Mesenchymal stem cell (in vitro differentiated cells and primary cell): ENCODE measurements around the gene RAB40C.
A peak's percentile ranks its signal among the peaks of the same experiment; 100 is the strongest.

Source experiments
- DNase-seq: peaks from one replicate; pipeline ENCODE4 v3.0.0-alpha.2; 2013
- H2AFZ ChIP-seq: one replicate; pipeline ENCODE4 v1.6.1; 2013; ENCODE audit warnings: low read depth, mild to moderate bottlenecking, control low read depth, inconsistent platforms, low read length, moderate library complexity
- H2AK5ac ChIP-seq: 2 replicates; pipeline ENCODE4 v1.6.1; 2013; ENCODE audit warnings: low read length, moderate library complexity, mild to moderate bottlenecking, inconsistent platforms; ENCODE audit not compliant: severe bottlenecking
- H2BK120ac ChIP-seq: one replicate; pipeline ENCODE4 v1.6.1; 2013; ENCODE audit warnings: low read depth, mild to moderate bottlenecking, inconsistent platforms, low read length, moderate library complexity
- H2BK12ac ChIP-seq, 2 experiments: one replicate each; pipeline ENCODE4 v1.6.1; 2013; ENCODE audit warnings: inconsistent platforms in 2 of 2, low read length in 2 of 2, mild to moderate bottlenecking in 2 of 2, moderate library complexity in 2 of 2, control low read depth in 1 of 2
- H2BK15ac ChIP-seq: one replicate; pipeline ENCODE4 v1.6.1; 2013; ENCODE audit warnings: mild to moderate bottlenecking, low read depth, inconsistent platforms; ENCODE audit not compliant: poor library complexity, severe bottlenecking
- H2BK5ac ChIP-seq: 2 replicates; pipeline ENCODE4 v1.6.1; 2013; ENCODE audit warnings: low read depth, mild to moderate bottlenecking, low read length, control low read depth, inconsistent platforms; ENCODE audit not compliant: poor library complexity, severe bottlenecking
- H3K14ac ChIP-seq, 2 experiments: one replicate each; pipeline ENCODE4 v1.6.1; 2013; ENCODE audit warnings: inconsistent platforms in 2 of 2, low read length in 2 of 2, control low read depth in 1 of 2, mild to moderate bottlenecking in 1 of 2, moderate library complexity in 1 of 2
- H3K18ac ChIP-seq, 2 experiments: one replicate each; pipeline ENCODE4 v1.6.1; 2013; ENCODE audit warnings: inconsistent platforms in 2 of 2, low read length in 2 of 2, control low read depth in 1 of 2, low read depth in 1 of 2, mild to moderate bottlenecking in 1 of 2
- H3K23ac ChIP-seq, 2 experiments: one replicate each; pipeline ENCODE4 v1.6.1; 2013; ENCODE audit warnings: inconsistent platforms in 2 of 2, low read length in 2 of 2, mild to moderate bottlenecking in 2 of 2, moderate library complexity in 2 of 2, control low read depth in 1 of 2
- H3K27ac ChIP-seq: 2 replicates; pipeline ENCODE4 v1.5.1; 2013; ENCODE audit warnings: mild to moderate bottlenecking, moderate library complexity, low read length, control low read depth, inconsistent platforms; ENCODE audit not compliant: poor library complexity, severe bottlenecking
- H3K27me3 ChIP-seq, 2 experiments: 2 replicates each; pipeline versions ENCODE4 v1.6.1 to v1.7.0; 2013; ENCODE audit warnings: low read length in 2 of 2, mild to moderate bottlenecking in 2 of 2, moderate library complexity in 2 of 2, control low read depth in 1 of 2, inconsistent platforms in 1 of 2; ENCODE audit not compliant: control insufficient read depth in 1 of 2, insufficient read depth in 1 of 2
- H3K36me3 ChIP-seq, 2 experiments: 2 replicates each; pipeline versions ENCODE4 v1.6.1 to v1.7.0; 2013; ENCODE audit warnings: low read length in 2 of 2, control low read depth in 1 of 2, inconsistent platforms in 1 of 2, low read depth in 1 of 2, mild to moderate bottlenecking in 1 of 2; ENCODE audit not compliant: insufficient read depth in 2 of 2, control insufficient read depth in 1 of 2
- H3K4ac ChIP-seq, 2 experiments: one replicate each; pipeline ENCODE4 v1.6.1; 2013; ENCODE audit warnings: inconsistent platforms in 2 of 2, low read length in 2 of 2, mild to moderate bottlenecking in 2 of 2, moderate library complexity in 2 of 2, control low read depth in 1 of 2, low read depth in 1 of 2
- H3K4me1 ChIP-seq: 2 replicates; pipeline ENCODE4 v1.6.1; 2013; ENCODE audit warnings: low read depth, low read length, control low read depth; ENCODE audit not compliant: control insufficient read depth, insufficient read depth
- H3K4me2 ChIP-seq: 2 replicates; pipeline ENCODE4 v1.6.1; 2013; ENCODE audit warnings: low read length, mild to moderate bottlenecking, inconsistent platforms; ENCODE audit not compliant: poor library complexity, severe bottlenecking
- H3K4me3 ChIP-seq, 2 experiments: 2 replicates each; pipeline versions ENCODE4 v1.5.1 to v1.7.0; 2013; ENCODE audit warnings: low read length in 2 of 2, mild to moderate bottlenecking in 2 of 2, control low read depth in 1 of 2, low read depth in 1 of 2; ENCODE audit not compliant: insufficient read depth in 1 of 2
- H3K79me1 ChIP-seq: replicated peaks from 2 replicates; pipeline ENCODE4 v1.6.1; 2013; ENCODE audit warnings: mild to moderate bottlenecking, control low read depth, low read length, inconsistent platforms; ENCODE audit not compliant: poor library complexity, severe bottlenecking
- H3K9ac ChIP-seq: 2 replicates; pipeline ENCODE4 v1.7.0; 2013; ENCODE audit warnings: mild to moderate bottlenecking, low read length, moderate library complexity
- H3K9me3 ChIP-seq: 2 replicates; pipeline ENCODE4 v1.7.0; 2013; ENCODE audit warnings: mild to moderate bottlenecking, low read length; ENCODE audit not compliant: control insufficient read depth
- H4K8ac ChIP-seq: one replicate; pipeline ENCODE4 v1.6.1; 2013; ENCODE audit warnings: inconsistent platforms, mild to moderate bottlenecking, low read length, moderate library complexity
- H4K91ac ChIP-seq: one replicate; pipeline ENCODE4 v1.6.1; 2013; ENCODE audit warnings: mild to moderate bottlenecking, low read length, inconsistent platforms
- WGBS: methylation state at CpG from one replicate; pipeline ENCODE4 v1.1.7; 2013; ENCODE audit warnings: mixed read lengths; 5-methylcytosine and 5-hydroxymethylcytosine counted together

Gene RAB40C

DNA sequence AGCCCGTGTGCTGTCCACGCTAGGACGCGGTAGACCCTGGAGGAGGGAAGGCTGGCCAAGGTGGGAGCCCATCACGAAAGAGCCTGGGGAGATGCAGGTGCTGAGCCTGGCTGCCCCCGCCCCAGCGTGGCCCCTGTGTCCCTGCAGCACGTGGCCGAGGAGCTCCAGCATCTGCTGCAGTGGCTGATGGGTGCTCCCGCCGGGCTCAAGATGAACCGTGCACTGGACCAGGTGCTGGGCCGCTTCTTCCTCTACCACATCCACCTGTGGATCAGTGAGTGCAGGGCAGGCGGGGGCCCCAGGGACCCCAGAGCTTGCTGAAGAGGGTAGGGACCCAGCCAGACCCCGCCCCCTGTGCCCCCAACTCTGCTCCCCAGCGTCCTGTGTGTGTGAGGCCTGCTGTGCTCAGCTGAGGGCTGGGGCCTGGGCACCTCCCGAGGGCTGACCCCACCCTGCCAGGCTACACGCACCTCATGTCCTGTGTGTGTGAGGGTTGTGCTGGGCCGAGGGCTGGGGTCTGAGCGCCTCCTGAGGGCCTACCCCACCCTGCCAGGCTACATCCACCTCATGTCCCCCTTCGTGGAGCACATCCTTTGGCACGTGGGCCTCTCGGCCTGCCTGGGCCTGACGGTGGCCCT lies 11.5 kb upstream of the RAB40C start:
- peak overlapping the region in 1 of 2 experiments; percentile 68 for H3K14ac ChIP-seq
- no peak overlapping the region for H3K4me3 ChIP-seq
- H3K23ac ChIP-seq: no peak overlapping the region
- peak overlapping the region in 1 of 2 experiments; percentile 18 for H3K18ac ChIP-seq
- H3K9me3 ChIP-seq: no peaks in the 10 kb centered on the region
- no peak overlapping the region for H3K9ac ChIP-seq
- H3K79me1 ChIP-seq: peaks cover 30% of the 10 kb centered on the region
- no peak overlapping the region for H2BK120ac ChIP-seq
- no peak overlapping the region for H2BK5ac ChIP-seq
- DNase-seq: no peak
- no peak overlapping the region for H3K4ac ChIP-seq
- H2AFZ ChIP-seq: no peak overlapping the region
- H3K27me3 ChIP-seq: no peaks in the 10 kb centered on the region
- peak overlapping the region in 1 of 2 experiments; percentile 51 for H2BK12ac ChIP-seq
- peaks cover 32 to 80% of the 10 kb centered on the region in 2 experiments for H3K36me3 ChIP-seq
- H2BK15ac ChIP-seq: no peak overlapping the region
- H4K8ac ChIP-seq: no peak overlapping the region
- H2AK5ac ChIP-seq: no peak overlapping the region
- H3K27ac ChIP-seq: no peak overlapping the region
- no peak overlapping the region for H3K4me2 ChIP-seq
- 86% methylated on average over 22 of the region's 24 CpGs for WGBS
- H4K91ac ChIP-seq: no peak overlapping the region
- peaks cover 21% of the 10 kb centered on the region for H3K4me1 ChIP-seq

DNA sequence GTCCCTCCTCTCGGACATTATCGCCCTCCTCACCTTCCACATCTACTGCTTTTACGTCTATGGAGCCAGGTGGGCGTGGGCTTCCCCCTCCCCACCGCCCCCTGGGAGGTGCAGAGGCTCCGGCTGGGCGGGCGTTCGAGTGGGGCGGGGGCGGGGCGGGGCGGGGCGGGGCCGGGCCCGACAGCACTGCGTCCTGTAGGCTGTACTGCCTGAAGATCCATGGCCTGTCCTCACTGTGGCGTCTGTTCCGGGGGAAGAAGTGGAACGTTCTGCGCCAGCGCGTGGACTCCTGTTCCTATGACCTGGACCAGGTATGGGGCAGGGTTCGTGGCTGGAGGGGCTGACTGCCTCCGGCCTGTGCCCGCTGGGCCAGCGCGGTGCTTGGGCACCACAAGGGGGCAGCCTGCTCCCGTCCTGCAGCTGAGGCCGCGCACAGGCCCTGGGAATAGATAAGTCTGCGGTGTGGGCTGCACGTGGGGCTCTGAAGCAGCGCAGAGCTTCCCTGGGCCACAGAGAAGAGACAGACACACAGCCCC lies 10.9 kb upstream of the RAB40C start:
- peak overlapping the region in 1 of 2 experiments; percentile 18 for H3K18ac ChIP-seq
- no peak overlapping the region for H3K4me3 ChIP-seq
- H4K8ac ChIP-seq: peak overlapping the region; percentile 67
- peak overlapping the region; percentile 30 for H2BK15ac ChIP-seq
- H4K91ac ChIP-seq: no peak overlapping the region
- peak overlapping the region in 1 of 2 experiments; percentile 51 for H2BK12ac ChIP-seq
- H3K4me2 ChIP-seq: no peak overlapping the region
- DNase-seq: peak; percentile 82
- 17% methylated on average over 23 of the region's 34 CpGs for whole genome bisulfite sequencing
- H2BK120ac ChIP-seq: no peak overlapping the region
- H3K27ac ChIP-seq: no peak overlapping the region
- no peak overlapping the region for H3K9ac ChIP-seq
- H3K79me1 ChIP-seq: peaks cover 24% of the 10 kb centered on the region
- H2BK5ac ChIP-seq: no peak overlapping the region
- no peaks in the 10 kb centered on the region for H3K27me3 ChIP-seq
- H2AK5ac ChIP-seq: no peak overlapping the region
- peaks cover 25% of the 10 kb centered on the region for H3K4me1 ChIP-seq
- no peaks in the 10 kb centered on the region for H3K9me3 ChIP-seq
- no peak overlapping the region for H3K23ac ChIP-seq
- H2AFZ ChIP-seq: no peak overlapping the region
- H3K36me3 ChIP-seq: peaks cover 32 to 80% of the 10 kb centered on the region in 2 experiments
- no peak overlapping the region for H3K4ac ChIP-seq
- peak overlapping the region in 1 of 2 experiments; percentile 68 for H3K14ac ChIP-seq

DNA sequence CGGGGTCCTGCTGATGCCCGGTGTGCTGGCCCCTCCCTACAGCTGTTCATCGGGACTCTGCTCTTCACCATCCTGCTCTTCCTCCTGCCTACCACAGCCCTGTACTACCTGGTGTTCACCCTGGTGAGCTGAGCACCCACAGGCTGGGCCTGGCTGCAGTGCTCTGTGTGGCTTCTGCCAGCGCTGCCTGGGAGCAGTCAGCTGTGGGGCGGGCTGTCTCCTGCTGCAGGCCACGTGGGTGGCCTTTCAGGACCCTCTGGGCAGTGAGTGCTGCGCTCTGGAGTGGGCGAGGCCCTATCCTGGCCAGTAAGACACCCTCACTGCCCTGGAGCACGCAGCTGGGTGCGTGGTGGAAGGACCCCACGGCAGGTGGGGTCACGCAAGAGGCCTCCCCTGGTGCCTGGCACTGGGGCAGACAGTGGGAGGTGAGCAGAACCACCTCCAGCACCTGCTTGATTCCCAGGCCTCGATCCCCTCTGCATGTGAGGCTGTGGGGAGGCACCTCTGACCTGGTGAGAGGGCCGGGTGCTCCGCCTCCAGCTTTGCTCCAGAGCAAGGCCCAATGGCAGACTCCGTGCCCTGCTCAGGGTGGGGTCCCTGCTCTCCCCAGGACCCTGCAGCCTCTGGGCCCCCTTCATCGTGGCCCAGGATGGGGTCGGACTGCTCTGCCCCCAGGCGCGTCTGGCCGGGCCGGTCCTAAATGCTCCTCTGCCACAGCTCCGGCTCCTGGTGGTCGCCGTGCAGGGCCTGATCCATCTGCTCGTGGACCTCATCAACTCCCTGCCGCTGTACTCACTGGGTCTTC lies 9.5 kb upstream of the RAB40C start:
- 97% methylated on average over 27 of the region's 27 CpGs for whole genome bisulfite sequencing
- H2BK5ac ChIP-seq: no peak overlapping the region
- no peak overlapping the region for H2AFZ ChIP-seq
- no peak overlapping the region for H3K18ac ChIP-seq
- no peak overlapping the region for H3K23ac ChIP-seq
- H3K9ac ChIP-seq: no peak overlapping the region
- no peak overlapping the region for H3K14ac ChIP-seq
- H3K27me3 ChIP-seq: no peaks in the 10 kb centered on the region
- peaks cover 32% of the 10 kb centered on the region for H3K4me1 ChIP-seq
- no peak overlapping the region for H4K91ac ChIP-seq
- H3K4me2 ChIP-seq: no peak overlapping the region
- no peak overlapping the region for H2BK120ac ChIP-seq
- H3K4ac ChIP-seq: no peak overlapping the region
- H4K8ac ChIP-seq: no peak overlapping the region
- H2BK12ac ChIP-seq: no peak overlapping the region
- H3K79me1 ChIP-seq: peaks cover 11% of the 10 kb centered on the region
- H2AK5ac ChIP-seq: no peak overlapping the region
- no peaks in the 10 kb centered on the region for H3K9me3 ChIP-seq
- H3K27ac ChIP-seq: no peak overlapping the region
- H3K4me3 ChIP-seq: no peak overlapping the region
- H3K36me3 ChIP-seq: peaks cover 19 to 66% of the 10 kb centered on the region in 2 experiments
- DNase-seq: no peak
- no peak overlapping the region for H2BK15ac ChIP-seq

DNA sequence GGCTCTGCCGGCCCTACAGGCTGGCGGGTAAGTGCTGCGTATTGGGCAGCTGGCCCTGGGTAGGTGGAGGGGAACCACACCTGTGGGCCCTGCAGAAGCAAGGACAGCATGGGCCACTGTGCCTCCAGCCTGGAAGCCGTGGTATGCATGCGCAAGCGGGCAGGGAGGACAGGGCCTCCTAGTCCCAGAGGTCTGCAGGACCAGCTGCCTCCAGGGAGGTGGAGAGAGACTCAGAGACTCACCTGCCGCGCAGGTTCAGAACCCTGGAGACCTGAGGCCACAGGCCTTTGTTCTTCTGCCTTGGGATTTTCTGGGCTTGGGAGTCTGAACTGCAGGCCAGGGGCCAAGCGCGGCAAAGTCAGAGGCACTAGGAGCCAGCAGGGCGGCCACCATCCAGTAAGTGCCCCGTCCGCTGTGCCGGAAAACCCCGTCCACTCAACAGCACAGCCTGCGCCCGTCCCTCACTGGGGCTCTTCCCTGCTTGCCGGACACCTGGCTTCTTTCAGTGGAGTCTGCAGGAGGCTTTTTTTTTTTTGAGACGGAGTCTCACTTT lies 8.8 kb upstream of the RAB40C start:
- Histone ChIP-seq H3K27ac (no peak overlapping the region), H3K36me3 (peaks cover 13 to 60% of the 10 kb centered on the region in 2 experiments), H3K4me3 (no peak overlapping the region), H3K9ac (no peak overlapping the region), H2AFZ (no peak overlapping the region), H2BK5ac (no peak overlapping the region), H2BK12ac (no peak overlapping the region), H3K23ac (no peak overlapping the region), H2BK15ac (no peak overlapping the region), H3K4me1 (peaks cover 29% of the 10 kb centered on the region), H4K8ac (no peak overlapping the region), H3K14ac (no peak overlapping the region), H3K18ac (no peak overlapping the region), H3K27me3 (no peaks in the 10 kb centered on the region), H4K91ac (no peak overlapping the region), H2BK120ac (no peak overlapping the region), H3K4me2 (no peak overlapping the region), H3K4ac (no peak overlapping the region), H3K79me1 (peaks cover 6% of the 10 kb centered on the region), H3K9me3 (no peaks in the 10 kb centered on the region), H2AK5ac (no peak overlapping the region)
- WGBS: 97% methylated on average over 19 of the region's 19 CpGs
- no peak for DNase-seq
